Jurkat, Clone E6-1 (cell line): ENCODE data around the gene NDUFA6.
"Not testable (repeated sequence)": the region's sequence is repeated elsewhere in the genome, so short reads cannot be mapped to it uniquely, and the experiment has no call there.

Experiments used
- DNase-seq: peaks from one replicate; pipeline ENCODE4 v3.0.0-alpha.2; 2011; ENCODE audit warnings: low read depth, low spot score
- H3K4me3 ChIP-seq: 2 replicates; pipeline ENCODE4 v1.5.1; 2011; ENCODE audit warnings: mild to moderate bottlenecking, low read length, control low read depth, moderate library complexity

The NDUFA6 gene

DNA sequence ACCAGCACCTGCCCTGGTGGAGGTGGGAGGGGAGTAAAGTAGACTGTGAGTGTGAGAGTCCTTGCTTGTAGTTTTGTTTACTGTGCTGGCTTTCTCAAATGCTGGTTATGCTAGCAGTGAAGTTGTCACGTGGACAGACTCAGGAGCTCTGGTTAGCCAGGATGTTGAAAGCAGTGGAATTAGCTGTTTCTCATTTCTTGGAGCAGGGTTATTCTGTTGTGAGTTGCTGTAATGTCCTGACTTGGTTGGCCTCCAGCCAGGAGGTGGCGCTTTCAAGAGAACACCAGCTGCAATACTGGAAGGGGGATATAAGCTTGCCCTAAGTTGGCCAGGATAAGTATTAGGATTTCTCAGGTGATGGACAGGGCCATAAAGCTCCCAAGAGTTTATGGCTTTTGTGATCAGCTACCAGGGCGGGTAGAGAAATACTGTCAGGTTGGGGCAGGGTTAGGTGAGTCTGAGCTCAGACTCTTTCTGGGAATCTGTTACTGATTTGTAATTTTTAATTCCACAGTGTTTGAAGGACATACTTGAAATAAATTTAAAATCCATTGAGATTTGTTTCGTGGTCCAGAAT is 26.4 kb upstream of the NDUFA6 start:
- DNase-seq = peak; percentile 39
- no peak overlapping the region for H3K4me3 ChIP-seq

GRCh38 chr22:42115420-42115830 is 24.9 kb upstream of the NDUFA6 start:
- not testable (repeated sequence) for DNase-seq

GRCh38 chr22:42114721-42115120 is 24.1 kb upstream of the NDUFA6 start:
- H3K4me3 ChIP-seq = no peak overlapping the region
- DNase-seq = no peak

More at GRCh38 chr22:42115420-42115830, 24.9 kb upstream of the NDUFA6 start:
- H3K4me3 ChIP-seq = not testable (repeated sequence)

DNA sequence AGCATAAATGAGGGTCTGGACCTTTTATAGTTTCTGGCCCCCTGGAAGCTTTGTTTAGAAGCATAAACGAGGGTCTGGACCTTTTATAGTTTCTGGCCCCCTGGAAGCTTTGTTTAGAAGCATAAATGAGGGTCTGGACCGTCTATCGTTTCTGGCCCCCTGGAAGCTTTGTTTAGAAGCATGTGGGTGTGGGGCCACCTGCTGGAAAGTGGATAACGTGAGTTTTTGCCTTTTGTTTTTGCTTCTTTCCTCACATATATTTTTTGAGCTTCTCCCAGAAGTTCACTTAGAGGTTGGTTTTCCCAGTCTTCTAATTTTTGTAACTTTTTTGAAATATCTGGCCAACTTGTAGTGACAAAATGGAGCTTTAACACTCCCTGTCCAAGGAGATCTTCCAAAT is 22.2 kb upstream of the NDUFA6 start:
- DNase-seq, H3K4me3 ChIP-seq: not testable (repeated sequence)

- no peak overlapping the region for H3K4me3 ChIP-seq
- DNase-seq = no peak
Measured at GRCh38 chr22:42111798-42112197, 21.2 kb upstream of the NDUFA6 start.

DNA sequence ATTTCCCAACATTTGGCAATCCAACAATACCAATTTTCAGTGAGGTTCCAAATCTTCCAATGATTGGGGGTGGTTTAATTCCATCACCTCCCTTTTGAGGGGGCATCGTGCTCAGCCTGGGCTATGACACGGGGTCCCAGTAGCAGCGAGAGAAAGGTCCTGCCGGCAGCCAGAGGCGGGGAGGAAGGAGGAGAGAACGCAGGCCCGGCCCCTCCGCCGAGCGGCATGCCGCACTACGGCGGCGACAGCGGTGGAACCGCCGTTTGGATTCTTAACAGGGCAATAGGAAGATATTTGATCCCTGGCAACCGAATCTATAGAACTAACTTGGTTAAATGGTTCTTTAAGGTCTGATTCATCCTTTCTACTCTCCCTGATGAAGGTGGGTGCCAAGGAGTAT is 18.3 kb upstream of the NDUFA6 start:
- no peak for DNase-seq
- H3K4me3 ChIP-seq = no peak overlapping the region

GRCh38 chr22:42104332-42104860 is 13.8 kb upstream of the NDUFA6 start:
- not testable (repeated sequence) for DNase-seq

DNA sequence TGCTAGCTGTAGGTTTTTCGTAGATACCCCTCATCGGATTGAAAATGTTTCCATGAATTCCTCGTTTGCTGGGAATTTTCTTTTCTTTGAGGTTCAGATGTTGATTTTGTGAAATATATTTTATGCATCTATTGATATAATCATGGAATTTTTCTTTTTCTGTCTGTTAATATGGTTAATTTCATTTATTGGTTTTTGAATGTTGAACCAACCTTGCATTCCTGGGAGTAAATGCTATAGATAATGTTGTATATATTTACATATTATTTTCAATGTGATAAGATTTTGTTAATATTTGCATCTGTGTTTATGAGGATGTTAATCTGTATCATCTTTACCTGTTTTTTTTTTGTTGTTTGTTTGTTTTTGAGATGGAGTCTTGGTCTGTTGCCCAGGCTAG is 10.6 kb upstream of the NDUFA6 start:
- no peak for DNase-seq
- H3K4me3 ChIP-seq = no peak overlapping the region

More at GRCh38 chr22:42104332-42104860, 13.8 kb upstream of the NDUFA6 start:
- H3K4me3 ChIP-seq = not testable (repeated sequence)

DNA sequence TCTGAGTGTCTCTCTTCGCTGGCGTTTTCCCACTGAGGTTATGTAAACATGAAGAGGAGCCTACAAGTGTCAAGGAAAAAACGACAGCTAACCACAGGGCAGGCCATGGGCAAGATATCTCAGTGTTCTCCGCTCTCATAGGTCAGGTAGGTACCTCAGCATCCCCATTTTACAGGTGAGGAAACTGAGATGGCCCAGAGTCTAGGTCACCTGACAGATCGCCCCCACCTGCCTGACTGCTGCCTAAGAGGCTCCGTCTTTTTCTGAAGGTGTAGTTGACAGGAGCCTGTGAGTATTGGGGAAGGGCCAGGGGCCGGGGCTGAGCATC is 847 bp upstream of the NDUFA6 start:
- H3K4me3 ChIP-seq = peak overlapping the region; percentile 91
- no peak for DNase-seq

- H3K4me3 ChIP-seq = no peak overlapping the region
- no peak for DNase-seq
Measured at GRCh38 chr22:42086051-42086450, 4.5 kb downstream of the NDUFA6 start.

- DNase-seq = no peak
- H3K4me3 ChIP-seq = no peak overlapping the region
Measured at GRCh38 chr22:42084874-42085273, 5.7 kb downstream of the NDUFA6 start.

DNA sequence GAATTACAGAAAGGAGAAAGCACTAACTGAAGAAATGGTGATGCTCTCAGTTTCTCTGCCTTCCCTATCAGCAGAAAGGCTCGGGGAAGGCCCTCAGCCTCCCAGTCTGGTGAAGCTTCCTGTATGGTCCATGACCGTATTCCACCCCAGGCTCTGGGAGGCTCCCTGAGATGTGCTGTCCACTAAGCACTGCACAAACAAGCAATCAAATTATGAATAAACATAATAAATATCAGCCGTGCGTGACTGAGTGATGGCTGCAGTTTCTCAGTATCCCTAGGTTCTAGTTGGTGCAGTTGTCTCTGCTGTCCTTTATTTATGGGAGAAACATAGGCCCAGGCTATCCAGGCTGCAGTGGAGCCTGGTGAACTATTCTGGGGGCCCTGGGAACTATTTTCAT is 7.5 kb downstream of the NDUFA6 start:
- H3K4me3 ChIP-seq = no peak overlapping the region
- no peak for DNase-seq

GRCh38 chr22:42080287-42080686 is 10.3 kb downstream of the NDUFA6 start:
- no peak for DNase-seq
- peak overlapping the region; percentile 92 for H3K4me3 ChIP-seq

DNA sequence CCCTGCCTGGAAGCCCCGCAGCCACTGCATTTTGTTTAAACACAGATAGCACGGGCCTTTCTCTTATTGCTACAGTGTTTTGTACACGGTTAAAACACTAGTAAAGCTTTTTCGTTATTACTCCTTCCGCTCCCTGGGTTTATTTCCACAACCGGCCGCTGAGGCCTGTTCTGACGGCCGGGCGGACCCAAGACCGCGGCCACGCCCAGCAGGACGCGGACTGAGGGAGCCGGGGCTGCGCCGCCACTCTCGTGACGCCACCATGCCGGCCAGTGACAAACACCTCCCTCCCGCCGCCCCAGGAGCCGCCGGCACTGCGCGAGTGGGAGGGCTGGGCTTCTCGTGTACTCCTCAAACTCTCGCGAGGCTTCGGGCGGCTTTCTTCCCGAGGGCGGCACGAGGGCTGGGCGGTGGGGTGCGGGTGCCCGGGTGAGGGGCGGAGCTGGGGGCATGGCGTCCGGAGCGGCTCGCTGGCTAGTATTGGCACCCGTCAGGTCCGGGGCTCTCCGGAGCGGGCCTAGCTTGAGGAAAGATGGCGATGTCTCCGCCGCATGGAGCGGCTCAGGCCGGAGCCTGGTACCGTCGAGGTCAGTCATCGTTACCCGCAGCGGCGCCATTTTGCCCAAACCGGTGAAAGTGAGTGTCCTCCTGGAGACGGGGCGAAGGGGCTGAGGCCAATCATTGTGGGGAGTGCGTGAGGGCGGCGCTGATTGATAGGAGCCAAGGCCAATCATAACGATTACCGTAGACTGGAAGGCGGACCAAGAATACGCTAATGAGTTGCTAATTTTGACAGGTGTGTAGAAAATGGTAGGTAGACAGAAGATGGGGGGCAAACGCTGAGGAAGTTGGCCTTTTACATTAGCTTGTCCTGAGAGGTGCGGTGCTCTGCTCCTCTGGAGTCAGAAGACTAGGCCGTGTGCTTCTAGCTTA is 11.0 kb downstream of the NDUFA6 start, which contains the start of gene SMDT1:
Gene SMDT1 (plus strand): TSS at position 382 of the 933 bp plus-strand sequence. CDS start 69 bp downstream, at position 451.
- H3K4me3 ChIP-seq = peak within 1 kb of the TSS; percentile 92
- DNase-seq = peak; percentile 99

GRCh38 chr22:42078469-42079318 is 11.9 kb downstream of the NDUFA6 start:
- DNase-seq = no peak
- H3K4me3 ChIP-seq = peak overlapping the region; percentile 92

DNA sequence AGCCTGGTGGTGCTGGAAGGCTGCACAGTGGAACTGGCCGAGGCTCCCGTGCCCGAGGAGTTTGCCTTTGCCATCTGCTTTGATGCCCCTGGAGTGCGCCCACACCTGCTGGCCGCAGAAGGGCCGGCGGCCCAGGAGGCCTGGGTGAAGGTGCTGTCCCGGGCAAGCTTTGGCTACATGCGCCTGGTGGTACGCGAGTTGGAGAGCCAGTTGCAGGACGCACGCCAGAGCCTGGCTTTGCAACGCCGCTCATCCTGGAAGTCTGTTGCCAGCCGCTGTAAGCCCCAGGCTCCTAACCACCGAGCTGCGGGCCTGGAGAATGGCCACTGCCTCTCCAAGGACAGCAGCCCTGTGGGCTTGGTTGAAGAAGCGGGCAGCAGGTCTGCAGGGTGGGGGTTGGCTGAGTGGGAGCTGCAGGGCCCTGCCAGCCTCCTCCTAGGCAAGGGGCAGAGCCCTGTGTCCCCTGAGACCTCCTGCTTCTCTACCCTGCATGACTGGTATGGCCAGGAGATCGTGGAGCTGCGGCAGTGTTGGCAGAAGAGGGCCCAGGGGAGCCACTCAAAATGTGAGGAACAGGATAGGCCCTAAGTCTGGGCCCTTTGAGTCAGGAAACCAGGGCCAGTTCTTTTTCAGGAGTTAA is 13.0 kb downstream of the NDUFA6 start:
- H3K4me3 ChIP-seq = no peak overlapping the region

DNA sequence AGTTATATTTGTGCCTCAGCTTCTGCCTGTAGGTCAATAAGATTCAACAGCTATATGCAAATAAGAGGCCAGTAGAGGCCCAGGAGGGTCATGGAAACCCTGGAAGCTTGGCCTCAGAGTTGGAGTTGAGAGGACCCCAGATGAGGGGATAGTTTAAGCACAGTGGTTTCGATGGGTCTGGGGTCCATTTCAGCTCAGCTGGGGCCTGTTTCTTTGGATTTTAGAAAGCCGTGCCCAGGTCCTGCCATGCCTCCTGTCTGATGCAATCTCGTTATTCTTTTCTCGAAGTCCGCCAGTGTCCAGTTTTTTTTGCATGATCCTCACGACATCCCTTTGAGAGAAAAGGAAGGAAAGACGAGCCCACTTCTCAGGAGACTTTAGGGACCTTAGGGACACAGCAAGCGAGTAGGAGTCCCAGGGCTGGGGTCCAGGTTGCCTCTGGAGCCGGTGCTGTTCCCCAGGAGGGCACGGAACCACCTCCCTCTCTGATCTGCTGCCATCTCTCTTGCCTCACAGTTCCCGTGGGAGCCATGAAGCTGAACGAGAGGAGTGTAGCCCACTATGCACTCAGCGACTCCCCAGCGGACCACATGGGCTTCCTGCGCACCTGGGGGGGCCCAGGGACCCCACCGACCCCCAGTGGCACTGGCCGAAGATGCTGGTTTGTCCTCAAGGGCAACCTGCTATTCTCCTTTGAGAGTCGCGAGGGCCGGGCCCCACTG is 13.6 kb downstream of the NDUFA6 start:
- no peak overlapping the region for H3K4me3 ChIP-seq

More for the DNA sequence above, 13.0 kb downstream of the NDUFA6 start:
- DNase-seq = no peak

More for the DNA sequence above, 13.6 kb downstream of the NDUFA6 start:
- no peak for DNase-seq
